HCT116 (cell line): Measurements from ENCODE around the gene MYLK3. TPM values are rescaled to one million over a fixed set of nuclear protein-coding genes. Genes with fewer than 3 reads are reported as not detected.

Source experiments
- ATAC-seq: fragments of 200-7000 bp; cut with Tn5 transposase; 2 replicates; pipeline ENCODE4 v1.9.1; 2020; ENCODE audit warnings: mild to moderate bottlenecking, moderate library complexity
- BruUV-seq: library from RNA; stranded (reverse); fragments of 400-500 nt; replicated peaks from 2 replicates; lab custom pipeline; 2021; lab: Mats Ljungman, UMichigan
- CTCF ChIA-PET: fragments of 300-600 bp; sonication (Branson Sonifier 250); formaldehyde crosslinking; loops from one replicate; lab custom pipeline; 2021; ENCODE audit warnings: antibody characterized with exemption; lab: Charles Lee
- POLR2A ChIA-PET: fragments of 300-600, 350-600 bp; sonication (Branson Sonifier 250); formaldehyde crosslinking; loops from one replicate; lab custom pipeline; 2021; ENCODE audit warnings: antibody characterized with exemption; lab: Charles Lee
- RAD21 ChIA-PET, 2 experiments: fragments of 300-600 bp; sonication (Branson Sonifier 250); formaldehyde crosslinking; loops; one replicate each; lab custom pipeline; 2023; ENCODE audit warnings: low total read pairs in 2 of 2; ENCODE audit not compliant: uncharacterized antibody in 2 of 2, unreplicated experiment in 2 of 2, low non-redundant PET in 1 of 2; lab: Charles Lee
- DNase-seq: peaks from one replicate; pipeline ENCODE4 v3.0.0-alpha.2; 2010; ENCODE audit warnings: low read depth, low spot score
- H2AFZ ChIP-seq: fragments of 200-600 bp; shearing (Covaris generic), sonication (generic); 2 replicates; pipeline ENCODE4 v1.6.1; 2017; ENCODE audit warnings: low read depth, mixed run types, mixed read lengths, antibody characterized with exemption, low read length; ENCODE audit not compliant: poor library complexity, severe bottlenecking
- H3K27ac ChIP-seq: 2 replicates; pipeline ENCODE4 v1.5.1; 2012; ENCODE audit warnings: low read depth, low read length
- H3K27me3 ChIP-seq: fragments of 200-600 bp; sonication (generic); 2 replicates; pipeline ENCODE4 v1.6.1; 2016; ENCODE audit warnings: mixed run types, low read length, mixed read lengths; ENCODE audit not compliant: insufficient read depth
- H3K36me3 ChIP-seq, 2 experiments: fragments of 200-500 bp in 1 of 2; fragments of 200-600 bp in 1 of 2; sonication (Bioruptor generic) in 1 of 2; sonication (generic) in 1 of 2; 2 replicates each; pipeline versions ENCODE4 v1.5.1 to v1.6.1; 2014 to 2016; ENCODE audit warnings: low read length in 2 of 2, inconsistent platforms in 1 of 2, mixed read lengths in 1 of 2, mixed run types in 1 of 2; ENCODE audit not compliant: insufficient read depth in 2 of 2, control insufficient read depth in 1 of 2
- H3K4me1 ChIP-seq, 2 experiments: fragments of 200-600 bp in 1 of 2; sonication (generic) in 1 of 2; 2 replicates each; pipeline versions ENCODE4 v1.5.1 to v1.6.1; 2012 to 2017; ENCODE audit warnings: low read length in 2 of 2, inconsistent platforms in 1 of 2, mild to moderate bottlenecking in 1 of 2, mixed read lengths in 1 of 2, mixed run types in 1 of 2, moderate library complexity in 1 of 2; ENCODE audit not compliant: insufficient read depth in 2 of 2, control insufficient read depth in 1 of 2
- H3K4me2 ChIP-seq: fragments of 200-600 bp; sonication (generic); 2 replicates; pipeline ENCODE4 v1.6.1; 2017; ENCODE audit warnings: mixed run types, low read length, mixed read lengths
- H3K4me3 ChIP-seq, 2 experiments: fragments of 200-600 bp in 1 of 2; sonication (generic) in 1 of 2; replicated peaks in 1 of 2; 2 replicates each; pipeline ENCODE4 v1.5.1; 2011 to 2016; ENCODE audit warnings: low read length in 2 of 2, control low read depth in 1 of 2, low read depth in 1 of 2, mild to moderate bottlenecking in 1 of 2, mixed read lengths in 1 of 2, mixed run types in 1 of 2
- H3K79me2 ChIP-seq: fragments of 200-600 bp; sonication (generic); 2 replicates; pipeline ENCODE4 v1.6.1; 2017; ENCODE audit warnings: mild to moderate bottlenecking, mixed run types, low read length, moderate library complexity, mixed read lengths; ENCODE audit not compliant: insufficient read depth
- H3K9ac ChIP-seq: fragments of 200-600 bp; sonication (generic); 2 replicates; pipeline ENCODE4 v1.6.1; 2016; ENCODE audit warnings: low read length, mixed read lengths
- H3K9me2 ChIP-seq: fragments of 200-600 bp; sonication (generic), shearing (Covaris generic); 2 replicates; pipeline ENCODE4 v1.6.1; 2017; ENCODE audit warnings: mixed run types, mild to moderate bottlenecking, moderate library complexity; ENCODE audit not compliant: insufficient read depth
- H3K9me3 ChIP-seq, 2 experiments: fragments of 200-500 bp in 1 of 2; fragments of 200-600 bp in 1 of 2; sonication (Bioruptor generic) in 1 of 2; sonication (generic) in 1 of 2; 2 replicates each; pipeline ENCODE4 v1.6.1; 2014 to 2017; ENCODE audit warnings: low read length in 2 of 2, mixed read lengths in 2 of 2, inconsistent platforms in 1 of 2, low read depth in 1 of 2, mild to moderate bottlenecking in 1 of 2, mixed run types in 1 of 2, moderate library complexity in 1 of 2; ENCODE audit not compliant: control insufficient read depth in 1 of 2, insufficient read depth in 1 of 2
- H4K20me1 ChIP-seq: fragments of 200-600 bp; sonication (generic), shearing (Covaris generic); 2 replicates; pipeline ENCODE4 v1.6.1; 2017; ENCODE audit warnings: mixed run types, mild to moderate bottlenecking, moderate library complexity; ENCODE audit not compliant: insufficient read depth
- CEBPB ChIP-seq: IDR thresholded peaks from 2 replicates; pipeline ENCODE4 v1.6.1; 2012; ENCODE audit warnings: low read depth
- EGR1 ChIP-seq: IDR thresholded peaks from 2 replicates; pipeline ENCODE4 v1.6.1; 2012; ENCODE audit warnings: low read depth
- ELF1 ChIP-seq: IDR thresholded peaks from 2 replicates; pipeline ENCODE4 v1.6.1; 2012; ENCODE audit warnings: low read depth, borderline replicate concordance
- EZH2 ChIP-seq: fragments of 200-600 bp; sonication (generic); IDR thresholded peaks from 2 replicates; pipeline ENCODE4 v1.6.1; 2017; ENCODE audit warnings: antibody characterized with exemption, mixed run types
- EZH2phosphoT487 ChIP-seq: fragments of 200-600 bp; IDR thresholded peaks from 2 replicates; pipeline ENCODE4 v1.6.1; 2018; ENCODE audit warnings: antibody characterized with exemption, borderline replicate concordance
- JUND ChIP-seq: IDR thresholded peaks from 2 replicates; pipeline ENCODE4 v1.6.1; 2012
- POLR2A ChIP-seq: IDR thresholded peaks from 2 replicates; pipeline ENCODE4 v1.7.0; 2011; ENCODE audit warnings: borderline replicate concordance; ENCODE audit not compliant: insufficient read depth, insufficient read length; ENCODE audit errors: extremely low read depth
- POLR2AphosphoS5 ChIP-seq: IDR thresholded peaks from 2 replicates; pipeline ENCODE4 v1.6.1; 2011; ENCODE audit warnings: mild to moderate bottlenecking, low read depth, low read length, moderate library complexity
- RAD21 ChIP-seq: IDR thresholded peaks from 2 replicates; pipeline ENCODE4 v1.6.1; 2012; ENCODE audit warnings: low read depth, mild to moderate bottlenecking
- SIN3A ChIP-seq: IDR thresholded peaks from 2 replicates; pipeline ENCODE4 v1.6.1; 2012; ENCODE audit warnings: low read depth
- SP1 ChIP-seq: IDR thresholded peaks from 2 replicates; pipeline ENCODE4 v1.6.1; 2012; ENCODE audit warnings: low read depth
- SRF ChIP-seq: IDR thresholded peaks from 2 replicates; pipeline ENCODE4 v1.6.1; 2012; ENCODE audit warnings: low read depth
- TCF7L2 ChIP-seq: IDR thresholded peaks from 2 replicates; pipeline ENCODE4 v1.7.0; 2011; ENCODE audit warnings: borderline replicate concordance, inconsistent platforms; ENCODE audit not compliant: insufficient read depth, insufficient read length; ENCODE audit errors: extremely low read depth
- YY1 ChIP-seq: IDR thresholded peaks from 2 replicates; pipeline ENCODE4 v1.6.1; 2011; ENCODE audit warnings: low read length, low read depth, moderate library complexity, mild to moderate bottlenecking; ENCODE audit not compliant: insufficient replicate concordance; ENCODE audit errors: extremely low read depth
- ZFX ChIP-seq: fragments of 450-650 bp; IDR thresholded peaks from 2 replicates; pipeline ENCODE4 v1.6.1; 2017
- ZNF274 ChIP-seq: fragments of 200-500 bp; sonication (Bioruptor generic); IDR thresholded peaks from 2 replicates; pipeline ENCODE4 v1.6.1; 2014; ENCODE audit warnings: mild to moderate bottlenecking, low read depth, low read length, inconsistent platforms
- intact Hi-C: fragments of 100-400 bp; cut with micrococcal nuclease; formaldehyde crosslinking; loops from 2 replicates; pipeline ENCODE4 v1.10.0; 2022
- total RNA-seq: library from RNA; stranded (reverse); gene quantifications from one replicate; pipeline ENCODE4 v1.2.1, GENCODE V29; 2021; ENCODE audit not compliant: unreplicated experiment
- TF ChIP-seq, protein P1 (sequence below): IDR thresholded peaks from 2 replicates; pipeline ENCODE4 v1.6.1; 2012; ENCODE audit warnings: low read depth
- TF ChIP-seq, protein P2 (sequence below), 3 experiments: fragments of 200-600 bp in 1 of 3; sonication (generic) in 1 of 3; IDR thresholded peaks in 2 of 3; conservative IDR thresholded peaks in 1 of 3; 2 replicates each; pipeline ENCODE4 v1.5.1; 2012 to 2017; ENCODE audit warnings: low read depth in 2 of 3, low read length in 2 of 3, antibody characterized with exemption in 1 of 3, borderline replicate concordance in 1 of 3, control low read depth in 1 of 3, mild to moderate bottlenecking in 1 of 3, mixed read lengths in 1 of 3, mixed run types in 1 of 3, moderate library complexity in 1 of 3; ENCODE audit not compliant: insufficient read depth in 1 of 3

MYLK3 gene
- total RNA-seq, 1 experiment from 2014 or later = 0.22 TPM

DNA sequence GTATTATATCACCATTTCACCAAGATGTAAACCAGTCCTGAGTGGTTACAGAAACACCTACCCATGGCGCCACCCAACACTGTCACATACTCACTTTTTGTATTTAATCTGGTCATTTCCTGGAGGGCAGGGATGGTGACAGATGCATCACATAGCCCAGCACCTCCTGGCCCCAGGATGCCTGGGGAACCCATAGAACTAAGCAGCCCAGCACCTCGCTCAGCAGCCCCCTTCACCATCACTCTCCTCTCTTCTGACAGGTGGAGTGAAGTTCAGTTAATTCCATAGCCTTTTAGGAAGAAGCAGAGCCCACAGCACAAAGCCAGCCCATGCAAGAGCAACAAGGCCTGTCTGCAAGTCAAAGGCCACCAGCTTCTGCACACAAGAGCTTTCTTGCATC is 27.5 kb downstream of the MYLK3 start:
- Histone ChIP-seq H3K4me3 (no peak overlapping the region), H3K9me2 (no peaks in the 10 kb centered on the region), H2AFZ (no peak overlapping the region), H3K4me1 (no peaks in the 10 kb centered on the region), H3K9me3 (no peaks in the 10 kb centered on the region), H3K4me2 (no peak overlapping the region), H4K20me1 (no peaks in the 10 kb centered on the region), H3K27me3 (no peaks in the 10 kb centered on the region), H3K36me3 (no peaks in the 10 kb centered on the region), H3K79me2 (no peaks in the 10 kb centered on the region), H3K27ac (no peak overlapping the region), H3K9ac (no peak overlapping the region)
- ChIA-PET POLR2A (no interaction called here), RAD21 (no interaction called here), CTCF (no interaction called here)
- no peak for ATAC-seq
- TF ChIP-seq ZFX (no peak), YY1 (no peak), SRF (no peak), CEBPB (no peak), JUND (no peak), EZH2 (no peak), SP1 (no peak), EZH2phosphoT487 (no peak), ELF1 (no peak), RAD21 (no peak), TCF7L2 (no peak), POLR2A (no peak), POLR2AphosphoS5 (no peak), SIN3A (no peak), ZNF274 (no peak), EGR1 (no peak)
- TF ChIP-seq, protein P1, sequence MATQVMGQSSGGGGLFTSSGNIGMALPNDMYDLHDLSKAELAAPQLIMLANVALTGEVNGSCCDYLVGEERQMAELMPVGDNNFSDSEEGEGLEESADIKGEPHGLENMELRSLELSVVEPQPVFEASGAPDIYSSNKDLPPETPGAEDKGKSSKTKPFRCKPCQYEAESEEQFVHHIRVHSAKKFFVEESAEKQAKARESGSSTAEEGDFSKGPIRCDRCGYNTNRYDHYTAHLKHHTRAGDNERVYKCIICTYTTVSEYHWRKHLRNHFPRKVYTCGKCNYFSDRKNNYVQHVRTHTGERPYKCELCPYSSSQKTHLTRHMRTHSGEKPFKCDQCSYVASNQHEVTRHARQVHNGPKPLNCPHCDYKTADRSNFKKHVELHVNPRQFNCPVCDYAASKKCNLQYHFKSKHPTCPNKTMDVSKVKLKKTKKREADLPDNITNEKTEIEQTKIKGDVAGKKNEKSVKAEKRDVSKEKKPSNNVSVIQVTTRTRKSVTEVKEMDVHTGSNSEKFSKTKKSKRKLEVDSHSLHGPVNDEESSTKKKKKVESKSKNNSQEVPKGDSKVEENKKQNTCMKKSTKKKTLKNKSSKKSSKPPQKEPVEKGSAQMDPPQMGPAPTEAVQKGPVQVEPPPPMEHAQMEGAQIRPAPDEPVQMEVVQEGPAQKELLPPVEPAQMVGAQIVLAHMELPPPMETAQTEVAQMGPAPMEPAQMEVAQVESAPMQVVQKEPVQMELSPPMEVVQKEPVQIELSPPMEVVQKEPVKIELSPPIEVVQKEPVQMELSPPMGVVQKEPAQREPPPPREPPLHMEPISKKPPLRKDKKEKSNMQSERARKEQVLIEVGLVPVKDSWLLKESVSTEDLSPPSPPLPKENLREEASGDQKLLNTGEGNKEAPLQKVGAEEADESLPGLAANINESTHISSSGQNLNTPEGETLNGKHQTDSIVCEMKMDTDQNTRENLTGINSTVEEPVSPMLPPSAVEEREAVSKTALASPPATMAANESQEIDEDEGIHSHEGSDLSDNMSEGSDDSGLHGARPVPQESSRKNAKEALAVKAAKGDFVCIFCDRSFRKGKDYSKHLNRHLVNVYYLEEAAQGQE = no peak
- TF ChIP-seq, protein P2, sequence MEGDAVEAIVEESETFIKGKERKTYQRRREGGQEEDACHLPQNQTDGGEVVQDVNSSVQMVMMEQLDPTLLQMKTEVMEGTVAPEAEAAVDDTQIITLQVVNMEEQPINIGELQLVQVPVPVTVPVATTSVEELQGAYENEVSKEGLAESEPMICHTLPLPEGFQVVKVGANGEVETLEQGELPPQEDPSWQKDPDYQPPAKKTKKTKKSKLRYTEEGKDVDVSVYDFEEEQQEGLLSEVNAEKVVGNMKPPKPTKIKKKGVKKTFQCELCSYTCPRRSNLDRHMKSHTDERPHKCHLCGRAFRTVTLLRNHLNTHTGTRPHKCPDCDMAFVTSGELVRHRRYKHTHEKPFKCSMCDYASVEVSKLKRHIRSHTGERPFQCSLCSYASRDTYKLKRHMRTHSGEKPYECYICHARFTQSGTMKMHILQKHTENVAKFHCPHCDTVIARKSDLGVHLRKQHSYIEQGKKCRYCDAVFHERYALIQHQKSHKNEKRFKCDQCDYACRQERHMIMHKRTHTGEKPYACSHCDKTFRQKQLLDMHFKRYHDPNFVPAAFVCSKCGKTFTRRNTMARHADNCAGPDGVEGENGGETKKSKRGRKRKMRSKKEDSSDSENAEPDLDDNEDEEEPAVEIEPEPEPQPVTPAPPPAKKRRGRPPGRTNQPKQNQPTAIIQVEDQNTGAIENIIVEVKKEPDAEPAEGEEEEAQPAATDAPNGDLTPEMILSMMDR (IDR thresholded peaks at IDR 0.05 in 2 of 3, conservative IDR thresholded peaks at IDR 0.05 in 1 of 3; ENCODE audit: borderline replicate concordance in 1 of 3, insufficient read depth in 1 of 3, low read depth in 2 of 3, low read length in 2 of 3) = no peak
- no peak for DNase-seq
- intact Hi-C loops = no loop called here
- no TSS peak for BruUV-seq
